OCI-LY3 (cell line): ENCODE data around the gene CSNK2B.

ENCODE experiments used
- H2AFZ ChIP-seq: fragments of 200-600, 300-600 bp; shearing (Covaris generic); 2 replicates; pipeline ENCODE4 v1.6.0; 2014; ENCODE audit warnings: antibody characterized with exemption, low read depth, low read length
- H3K27ac ChIP-seq: fragments of 200-600, 300-600 bp; sonication (generic); 2 replicates; pipeline ENCODE4 v1.5.1; 2014; ENCODE audit warnings: mild to moderate bottlenecking, low read length, moderate library complexity, mixed read lengths
- H3K27me3 ChIP-seq: fragments of 200-600, 300-600 bp; sonication (generic); 2 replicates; pipeline ENCODE4 v1.6.1; 2014; ENCODE audit warnings: low read depth, low read length, mixed read lengths
- H3K36me3 ChIP-seq: fragments of 200-600, 300-600 bp; sonication (generic); replicated peaks from 2 replicates; pipeline ENCODE3; 2014; ENCODE audit warnings: low read depth, low read length, mixed read lengths
- H3K4me1 ChIP-seq: fragments of 300-600, 200-600 bp; sonication (generic); 2 replicates; pipeline ENCODE4 v1.6.1; 2014; ENCODE audit warnings: low read length, mixed read lengths
- H3K4me2 ChIP-seq: fragments of 200-600, 300-600 bp; sonication (generic); 2 replicates; pipeline ENCODE4 v1.6.1; 2014; ENCODE audit warnings: low read length, mixed read lengths
- H3K4me3 ChIP-seq: fragments of 300-600, 200-600 bp; sonication (generic); 2 replicates; pipeline ENCODE4 v1.5.1; 2014; ENCODE audit warnings: antibody characterized with exemption, mild to moderate bottlenecking, low read length, moderate library complexity
- H3K79me2 ChIP-seq: fragments of 300-600, 200-600 bp; shearing (Covaris generic); 2 replicates; pipeline ENCODE4 v1.6.1; 2014; ENCODE audit warnings: mild to moderate bottlenecking, low read length, mixed read lengths
- H3K9ac ChIP-seq: fragments of 300-600, 200-600 bp; shearing (Covaris generic); 2 replicates; pipeline ENCODE4 v1.6.0; 2014; ENCODE audit warnings: mild to moderate bottlenecking, low read length, moderate library complexity
- H3K9me3 ChIP-seq: fragments of 200-600, 300-600 bp; shearing (Covaris generic); 2 replicates; pipeline ENCODE4 v1.6.1; 2014; ENCODE audit warnings: low read length, mixed read lengths; ENCODE audit not compliant: insufficient read depth
- H4K20me1 ChIP-seq: fragments of 200-600, 300-600 bp; sonication (generic); 2 replicates; pipeline ENCODE4 v1.6.1; 2016; ENCODE audit warnings: low read length, mixed read lengths; ENCODE audit not compliant: insufficient read depth
- EZH2phosphoT487 ChIP-seq: fragments of 200-600 bp; shearing (Covaris generic); IDR thresholded peaks from 2 replicates; pipeline ENCODE4 v1.6.1; 2018; ENCODE audit warnings: antibody characterized with exemption, mixed run types, low read depth
- TF ChIP-seq, protein P1 (sequence below): fragments of 200-600, 300-600 bp; sonication (generic); IDR thresholded peaks from 2 replicates; pipeline ENCODE4 v1.5.1; 2014; ENCODE audit warnings: antibody characterized with exemption, low read length, low read depth

Gene CSNK2B

DNA sequence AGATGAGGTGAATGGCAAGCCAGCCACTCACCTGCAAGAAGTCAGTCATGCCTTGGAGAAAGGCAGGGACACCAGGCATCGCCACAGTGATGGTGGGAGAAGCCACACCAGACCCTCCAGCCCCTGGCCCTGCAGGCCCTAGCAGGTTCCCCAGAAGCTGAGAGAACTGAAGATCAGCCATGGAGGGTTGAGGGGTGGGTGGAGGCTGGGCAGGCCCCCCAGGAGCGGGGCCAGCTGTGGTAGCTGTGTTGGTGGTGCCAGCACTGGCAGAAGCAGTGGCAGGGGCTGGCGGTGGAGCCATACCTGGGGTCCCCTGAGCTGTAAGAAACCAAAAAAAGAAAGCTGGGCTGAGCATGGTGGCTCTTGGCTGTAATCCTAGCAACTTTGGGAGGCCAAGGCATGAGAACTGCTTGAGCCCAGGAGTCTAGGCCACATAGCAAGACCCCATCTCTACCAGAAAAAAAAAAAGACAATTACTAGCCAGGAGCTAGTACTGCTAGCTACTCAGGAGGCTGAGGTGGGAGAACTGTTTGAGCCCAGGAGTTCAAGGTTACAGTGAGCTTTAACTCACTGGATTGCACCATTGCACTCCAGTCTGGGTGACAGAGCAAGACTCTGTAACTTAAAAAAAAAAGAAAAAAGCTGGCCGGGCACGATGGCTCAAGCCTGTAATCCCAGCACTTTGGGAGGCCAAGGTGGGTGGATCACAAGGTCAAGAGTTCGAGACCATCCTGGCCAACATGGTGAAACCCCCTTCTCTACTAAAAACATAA, 22.9 kb upstream of the CSNK2B start:
- Histone ChIP-seq H3K9me3 (no peaks in the 10 kb centered on the region), H3K36me3 (peaks cover 11% of the 10 kb centered on the region), H3K4me3 (no peak overlapping the region), H2AFZ (no peak overlapping the region), H4K20me1 (no peaks in the 10 kb centered on the region), H3K27ac (no peak overlapping the region), H3K4me1 (no peaks in the 10 kb centered on the region), H3K9ac (no peak overlapping the region), H3K79me2 (no peaks in the 10 kb centered on the region), H3K4me2 (no peak overlapping the region), H3K27me3 (no peaks in the 10 kb centered on the region)
- TF ChIP-seq EZH2phosphoT487 = no peak
- TF ChIP-seq, protein P1, sequence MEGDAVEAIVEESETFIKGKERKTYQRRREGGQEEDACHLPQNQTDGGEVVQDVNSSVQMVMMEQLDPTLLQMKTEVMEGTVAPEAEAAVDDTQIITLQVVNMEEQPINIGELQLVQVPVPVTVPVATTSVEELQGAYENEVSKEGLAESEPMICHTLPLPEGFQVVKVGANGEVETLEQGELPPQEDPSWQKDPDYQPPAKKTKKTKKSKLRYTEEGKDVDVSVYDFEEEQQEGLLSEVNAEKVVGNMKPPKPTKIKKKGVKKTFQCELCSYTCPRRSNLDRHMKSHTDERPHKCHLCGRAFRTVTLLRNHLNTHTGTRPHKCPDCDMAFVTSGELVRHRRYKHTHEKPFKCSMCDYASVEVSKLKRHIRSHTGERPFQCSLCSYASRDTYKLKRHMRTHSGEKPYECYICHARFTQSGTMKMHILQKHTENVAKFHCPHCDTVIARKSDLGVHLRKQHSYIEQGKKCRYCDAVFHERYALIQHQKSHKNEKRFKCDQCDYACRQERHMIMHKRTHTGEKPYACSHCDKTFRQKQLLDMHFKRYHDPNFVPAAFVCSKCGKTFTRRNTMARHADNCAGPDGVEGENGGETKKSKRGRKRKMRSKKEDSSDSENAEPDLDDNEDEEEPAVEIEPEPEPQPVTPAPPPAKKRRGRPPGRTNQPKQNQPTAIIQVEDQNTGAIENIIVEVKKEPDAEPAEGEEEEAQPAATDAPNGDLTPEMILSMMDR = no peak

DNA sequence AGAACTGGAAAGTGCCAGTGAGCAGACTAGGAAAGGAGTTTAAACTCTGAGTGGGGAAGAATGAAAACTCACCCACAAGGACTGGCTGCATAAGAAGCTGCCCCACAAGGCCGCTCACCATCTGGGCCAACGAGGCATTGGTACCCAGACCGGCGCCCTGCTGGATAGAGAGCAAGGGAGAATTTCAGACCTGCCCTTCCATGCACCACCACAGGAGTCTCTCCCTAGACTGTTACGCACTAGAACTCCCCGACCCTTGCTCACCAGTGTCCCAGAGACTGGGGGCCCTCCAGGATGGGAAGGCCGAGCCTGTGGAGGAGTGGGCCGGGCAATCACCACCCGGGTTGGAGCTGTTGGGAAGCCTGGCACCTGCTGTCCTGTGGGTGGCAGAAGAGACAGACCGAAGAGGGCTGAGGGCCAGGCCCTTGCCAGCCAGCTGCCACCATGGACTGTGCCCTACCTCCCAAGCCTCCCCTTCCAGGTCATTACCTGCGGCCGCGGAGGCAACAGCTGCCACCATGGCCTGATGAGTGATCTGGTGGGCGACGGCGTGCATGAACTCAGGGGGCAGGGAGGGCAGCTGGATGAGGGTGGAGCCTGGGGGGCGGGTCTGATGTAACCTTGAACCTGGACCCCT, 21.9 kb upstream of the CSNK2B start:
- 0 out of 2 replicates have a peak, but pooled peaks cover under 1% of the 10 kb centered on the region for H3K79me2 ChIP-seq
- peaks cover 9% of the 10 kb centered on the region for H3K36me3 ChIP-seq
- H3K4me2 ChIP-seq = no peak overlapping the region
- H3K4me1 ChIP-seq = no peaks in the 10 kb centered on the region
- H4K20me1 ChIP-seq = no peaks in the 10 kb centered on the region
- no peak overlapping the region for H3K27ac ChIP-seq
- H3K27me3 ChIP-seq = no peaks in the 10 kb centered on the region
- no peak overlapping the region for H3K9ac ChIP-seq
- no peaks in the 10 kb centered on the region for H3K9me3 ChIP-seq
- H2AFZ ChIP-seq = no peak overlapping the region
- TF ChIP-seq, protein P1 = no peak
- TF ChIP-seq EZH2phosphoT487 = no peak
- H3K4me3 ChIP-seq = no peak overlapping the region

DNA sequence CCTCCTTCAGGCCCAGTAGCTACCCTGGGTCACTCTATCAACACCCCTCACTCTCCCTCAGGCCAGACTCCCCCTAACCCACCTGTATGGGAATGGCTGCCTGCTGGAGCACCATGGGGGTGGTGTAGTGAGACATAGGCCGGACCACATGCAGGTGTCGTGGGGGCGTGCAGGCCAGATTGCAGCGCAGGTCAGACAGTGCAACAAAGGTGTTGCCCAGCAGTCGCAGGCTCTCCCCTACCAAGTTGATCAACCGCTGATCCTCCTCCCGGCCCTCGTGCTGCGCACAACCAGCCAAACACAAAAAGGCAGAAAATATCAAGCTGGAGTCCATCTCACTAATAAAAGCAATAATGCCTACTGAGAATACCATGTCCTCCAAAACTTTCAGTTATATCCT, 20.6 kb upstream of the CSNK2B start:
- no peak overlapping the region for H2AFZ ChIP-seq
- no peak overlapping the region for H3K4me2 ChIP-seq
- peaks cover 15% of the 10 kb centered on the region for H3K36me3 ChIP-seq
- no peaks in the 10 kb centered on the region for H4K20me1 ChIP-seq
- H3K9ac ChIP-seq = no peak overlapping the region
- H3K4me3 ChIP-seq = no peak overlapping the region
- no peaks in the 10 kb centered on the region for H3K27me3 ChIP-seq
- H3K9me3 ChIP-seq = no peaks in the 10 kb centered on the region
- no peak overlapping the region for H3K27ac ChIP-seq
- no peak for TF ChIP-seq EZH2phosphoT487
- TF ChIP-seq, protein P1 = no peak
- no peaks in the 10 kb centered on the region for H3K4me1 ChIP-seq
- H3K79me2 ChIP-seq = peaks cover 14% of the 10 kb centered on the region

DNA sequence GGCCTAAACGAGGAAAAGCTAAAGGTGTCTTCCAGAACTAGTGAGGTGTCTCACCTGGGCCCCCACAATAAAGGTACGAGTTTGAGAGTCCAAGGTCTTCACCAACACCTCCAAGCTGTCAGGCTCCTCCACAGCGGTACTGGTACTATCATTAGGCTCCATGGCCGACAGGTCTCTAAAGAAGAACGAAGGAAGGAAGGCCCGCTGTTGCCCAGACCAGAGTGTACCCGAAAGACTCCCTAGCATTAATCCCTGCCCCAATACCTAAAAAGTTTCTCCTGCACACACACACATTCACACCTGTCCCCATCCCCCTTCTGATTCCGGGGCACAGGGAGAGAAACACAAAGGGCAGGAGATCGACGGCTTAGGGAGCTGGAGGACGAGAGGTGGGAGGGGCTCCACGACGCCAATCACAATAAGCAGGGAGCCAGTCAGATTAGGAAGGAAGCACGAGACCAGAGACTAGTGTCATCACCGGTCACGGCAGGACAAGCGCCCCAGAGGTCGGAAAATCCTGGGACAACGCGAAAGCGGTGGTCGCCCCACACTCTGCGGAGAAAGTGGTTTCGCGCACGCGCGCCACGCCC, 14.2 kb upstream of the CSNK2B start:
- TF ChIP-seq, protein P1 = no peak
- TF ChIP-seq EZH2phosphoT487 = no peak
- Histone ChIP-seq H3K9me3 (no peaks in the 10 kb centered on the region), H3K79me2 (peaks cover 39% of the 10 kb centered on the region), H3K27me3 (no peaks in the 10 kb centered on the region), H3K4me3 (peak overlapping the region; percentile 96), H3K4me2 (peak overlapping the region; percentile 87), H3K4me1 (peaks cover 8% of the 10 kb centered on the region), H2AFZ (0 out of 2 replicates have a peak overlapping the region, but pooled peaks have one; percentile 41), H3K9ac (peak overlapping the region; percentile 94), H3K27ac (peak overlapping the region; percentile 91), H3K36me3 (peaks cover 10% of the 10 kb centered on the region), H4K20me1 (peaks cover 2% of the 10 kb centered on the region; the same call in 1 of the 2 replicates)
